Esophagus muscularis mucosa (tissue), 4 donors: ENCODE data around the gene RELCH.

Source experiments
- EP300 ChIP-seq: sonication (generic); formaldehyde crosslinking; IDR thresholded peaks from one replicate; pipeline ENCODE4 v1.6.1; 2017; ENCODE audit warnings: antibody characterized with exemption
- POLR2A ChIP-seq: fragments of 450-650 bp; IDR thresholded peaks from one replicate; pipeline ENCODE4 v1.6.1; 2017; ENCODE audit warnings: antibody characterized with exemption, moderate library complexity, mild to moderate bottlenecking, low read depth
- POLR2AphosphoS5 ChIP-seq, 2 donors: sonication (generic); formaldehyde crosslinking; IDR thresholded peaks; one replicate each; pipeline ENCODE4 v1.6.1; 2017; ENCODE audit warnings: antibody characterized with exemption in 2 of 2
- TF ChIP-seq, protein P1 (sequence below), 3 experiments: fragments of 200-600 bp in 2 of 3; fragments of 450-650 bp in 1 of 3; sonication (generic) in 2 of 3; IDR thresholded peaks; one replicate each; pipeline ENCODE4 v1.5.1; 2017 to 2019; ENCODE audit warnings: antibody characterized with exemption in 3 of 3, mild to moderate bottlenecking in 2 of 3, moderate library complexity in 1 of 3

DNA sequence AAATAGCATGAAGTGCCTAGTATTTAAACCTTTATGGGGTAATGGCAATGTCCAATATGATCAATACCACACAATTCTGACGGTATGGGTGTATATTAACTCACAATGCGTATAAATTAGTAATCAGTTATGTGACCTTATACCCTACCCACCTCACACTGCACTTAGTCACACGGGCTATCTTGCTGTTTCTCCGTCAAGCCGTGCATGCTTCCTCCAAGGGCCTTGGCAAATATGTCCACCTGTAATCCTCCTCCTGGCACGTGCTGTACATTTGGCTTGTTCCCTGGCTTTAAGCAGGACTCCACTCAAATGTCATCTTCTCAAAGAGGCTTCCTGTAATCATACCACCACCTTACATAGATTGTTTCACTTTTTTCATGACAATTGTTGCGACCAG is 150.3 kb downstream of the RELCH start:
- TF ChIP-seq POLR2AphosphoS5 (IDR thresholded peaks at IDR 0.05) (no peak), POLR2A (no peak), EP300 (no peak)
- TF ChIP-seq, protein P1, sequence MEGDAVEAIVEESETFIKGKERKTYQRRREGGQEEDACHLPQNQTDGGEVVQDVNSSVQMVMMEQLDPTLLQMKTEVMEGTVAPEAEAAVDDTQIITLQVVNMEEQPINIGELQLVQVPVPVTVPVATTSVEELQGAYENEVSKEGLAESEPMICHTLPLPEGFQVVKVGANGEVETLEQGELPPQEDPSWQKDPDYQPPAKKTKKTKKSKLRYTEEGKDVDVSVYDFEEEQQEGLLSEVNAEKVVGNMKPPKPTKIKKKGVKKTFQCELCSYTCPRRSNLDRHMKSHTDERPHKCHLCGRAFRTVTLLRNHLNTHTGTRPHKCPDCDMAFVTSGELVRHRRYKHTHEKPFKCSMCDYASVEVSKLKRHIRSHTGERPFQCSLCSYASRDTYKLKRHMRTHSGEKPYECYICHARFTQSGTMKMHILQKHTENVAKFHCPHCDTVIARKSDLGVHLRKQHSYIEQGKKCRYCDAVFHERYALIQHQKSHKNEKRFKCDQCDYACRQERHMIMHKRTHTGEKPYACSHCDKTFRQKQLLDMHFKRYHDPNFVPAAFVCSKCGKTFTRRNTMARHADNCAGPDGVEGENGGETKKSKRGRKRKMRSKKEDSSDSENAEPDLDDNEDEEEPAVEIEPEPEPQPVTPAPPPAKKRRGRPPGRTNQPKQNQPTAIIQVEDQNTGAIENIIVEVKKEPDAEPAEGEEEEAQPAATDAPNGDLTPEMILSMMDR (IDR thresholded peaks at IDR 0.05): no peak
